Activated CD4-positive, CD25-positive, alpha-beta regulatory T cell (primary cell): ENCODE measurements around the gene RCE1.

Experiments used
- DNase-seq, 4 experiments: peaks; one replicate each; lab custom pipeline; 2025; lab: John Stamatoyannopoulos, UW

Gene RCE1

GRCh38 chr11:66886671-66887221 is 43.5 kb downstream of the RCE1 start:
- no peak for DNase-seq

GRCh38 chr11:66887526-66887925 is 44.3 kb downstream of the RCE1 start:
- DNase-seq, result no peak

GRCh38 chr11:66888282-66888681 is 45.0 kb downstream of the RCE1 start:
- no peak for DNase-seq

GRCh38 chr11:66889960-66890359 is 46.7 kb downstream of the RCE1 start:
- no peak for DNase-seq

- peak in 2 of 4 experiments; percentile 34 to 45 for DNase-seq
Observed at GRCh38 chr11:66891851-66892660, 48.8 kb downstream of the RCE1 start.

- DNase-seq, result no peak
Observed at GRCh38 chr11:66892911-66893310, 49.7 kb downstream of the RCE1 start.

- DNase-seq, result no peak
Observed at GRCh38 chr11:66894141-66894540, 50.9 kb downstream of the RCE1 start.
